Hepatocyte (in vitro differentiated cells): ENCODE measurements around the gene CUTA.

Experiments used
- EZH2 ChIP-seq: fragments of 200-600 bp; sonication (generic); IDR thresholded peaks from 2 replicates; pipeline ENCODE4 v1.6.1; 2016; ENCODE audit warnings: antibody characterized with exemption, mild to moderate bottlenecking, borderline replicate concordance
- TF ChIP-seq, protein P1 (sequence below): fragments of 200-600 bp; sonication (generic); IDR thresholded peaks from 2 replicates; pipeline ENCODE4 v1.5.1; 2016; ENCODE audit warnings: antibody characterized with exemption, mild to moderate bottlenecking; ENCODE audit not compliant: poor library complexity

DNA sequence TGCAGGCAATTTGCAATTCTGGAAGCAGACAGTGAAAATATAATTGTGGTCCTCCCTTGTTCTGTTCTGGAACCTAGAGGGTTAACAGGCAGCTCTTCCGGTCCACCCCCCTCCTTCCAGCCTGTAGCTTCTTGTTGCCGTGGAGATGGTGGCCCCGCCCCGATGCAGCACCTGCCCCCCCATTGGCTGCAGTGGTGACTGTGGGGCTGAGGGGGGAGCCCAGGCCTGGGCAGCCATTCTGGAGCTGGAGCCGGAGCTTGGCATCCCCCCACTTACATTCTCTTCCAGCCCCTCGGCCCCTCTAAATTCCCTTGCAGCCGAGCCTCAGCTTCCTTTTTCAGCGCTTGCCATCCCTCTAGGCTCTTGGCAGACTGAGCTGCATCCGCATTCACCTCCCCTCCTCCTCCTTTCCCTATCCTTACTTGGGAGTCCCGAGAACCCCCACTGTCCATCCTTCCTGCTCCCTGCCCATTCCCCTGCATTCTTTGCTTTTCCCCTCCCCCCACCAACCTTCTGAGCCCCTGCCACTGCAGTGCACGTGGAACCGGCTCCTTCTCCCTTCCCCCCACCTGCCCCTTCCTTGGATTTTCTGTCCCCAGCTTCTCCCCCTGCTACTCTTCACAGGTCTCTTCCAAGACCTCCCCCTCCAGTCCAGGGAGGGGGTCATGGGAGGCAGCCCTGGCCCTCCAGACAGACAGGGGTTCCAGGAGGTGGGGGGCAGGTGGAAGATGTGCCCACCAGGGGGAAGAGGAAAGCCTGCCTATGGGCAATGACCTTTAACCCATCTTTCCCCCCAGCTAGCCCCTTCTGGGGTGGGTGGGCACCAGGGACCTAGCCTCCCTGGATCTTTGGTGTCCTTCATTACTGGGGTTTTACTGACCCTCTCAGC lies 13.3 kb upstream of the CUTA start:
- TF ChIP-seq, protein P1, sequence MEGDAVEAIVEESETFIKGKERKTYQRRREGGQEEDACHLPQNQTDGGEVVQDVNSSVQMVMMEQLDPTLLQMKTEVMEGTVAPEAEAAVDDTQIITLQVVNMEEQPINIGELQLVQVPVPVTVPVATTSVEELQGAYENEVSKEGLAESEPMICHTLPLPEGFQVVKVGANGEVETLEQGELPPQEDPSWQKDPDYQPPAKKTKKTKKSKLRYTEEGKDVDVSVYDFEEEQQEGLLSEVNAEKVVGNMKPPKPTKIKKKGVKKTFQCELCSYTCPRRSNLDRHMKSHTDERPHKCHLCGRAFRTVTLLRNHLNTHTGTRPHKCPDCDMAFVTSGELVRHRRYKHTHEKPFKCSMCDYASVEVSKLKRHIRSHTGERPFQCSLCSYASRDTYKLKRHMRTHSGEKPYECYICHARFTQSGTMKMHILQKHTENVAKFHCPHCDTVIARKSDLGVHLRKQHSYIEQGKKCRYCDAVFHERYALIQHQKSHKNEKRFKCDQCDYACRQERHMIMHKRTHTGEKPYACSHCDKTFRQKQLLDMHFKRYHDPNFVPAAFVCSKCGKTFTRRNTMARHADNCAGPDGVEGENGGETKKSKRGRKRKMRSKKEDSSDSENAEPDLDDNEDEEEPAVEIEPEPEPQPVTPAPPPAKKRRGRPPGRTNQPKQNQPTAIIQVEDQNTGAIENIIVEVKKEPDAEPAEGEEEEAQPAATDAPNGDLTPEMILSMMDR: no peak
- no peak for TF ChIP-seq EZH2
